ENCODE measurements around the gene ACSM2B.

DNA sequence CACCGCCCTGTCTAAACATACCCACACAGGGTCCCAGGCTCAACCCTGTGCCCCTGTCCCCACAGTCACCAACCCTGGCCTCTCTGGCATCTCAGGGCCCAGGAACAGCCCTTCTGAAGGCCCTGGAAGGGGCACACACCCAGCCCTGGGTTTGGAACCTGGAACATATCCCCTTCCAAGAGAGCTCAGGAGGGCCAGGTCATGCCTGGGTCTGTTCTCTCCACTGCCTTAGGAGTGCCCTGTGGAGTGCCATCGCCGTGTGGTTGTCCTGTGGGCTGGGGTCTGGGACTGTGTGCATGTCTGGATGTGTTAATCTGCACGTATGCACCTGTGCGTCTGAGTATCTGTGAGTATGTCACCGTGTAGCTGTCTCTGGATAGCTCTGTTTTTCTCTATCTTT, 45.2 kb upstream of the ACSM2B start:
- TF ChIP-seq REST (IDR thresholded peaks at IDR 0.05; ENCODE audit: insufficient read depth in 1 of 2, low read depth in 2 of 2, low read length in 2 of 2): no peak
- TF ChIP-seq SIN3A (IDR thresholded peaks at IDR 0.05; ENCODE audit: borderline replicate concordance, insufficient read depth, low read length): no peak

All from PFSK-1 (cell line).